ENCODE results near the gene GLI3.
A peak's percentile ranks its signal among the peaks of the same experiment; 100 is the strongest.

Gene GLI3

DNA sequence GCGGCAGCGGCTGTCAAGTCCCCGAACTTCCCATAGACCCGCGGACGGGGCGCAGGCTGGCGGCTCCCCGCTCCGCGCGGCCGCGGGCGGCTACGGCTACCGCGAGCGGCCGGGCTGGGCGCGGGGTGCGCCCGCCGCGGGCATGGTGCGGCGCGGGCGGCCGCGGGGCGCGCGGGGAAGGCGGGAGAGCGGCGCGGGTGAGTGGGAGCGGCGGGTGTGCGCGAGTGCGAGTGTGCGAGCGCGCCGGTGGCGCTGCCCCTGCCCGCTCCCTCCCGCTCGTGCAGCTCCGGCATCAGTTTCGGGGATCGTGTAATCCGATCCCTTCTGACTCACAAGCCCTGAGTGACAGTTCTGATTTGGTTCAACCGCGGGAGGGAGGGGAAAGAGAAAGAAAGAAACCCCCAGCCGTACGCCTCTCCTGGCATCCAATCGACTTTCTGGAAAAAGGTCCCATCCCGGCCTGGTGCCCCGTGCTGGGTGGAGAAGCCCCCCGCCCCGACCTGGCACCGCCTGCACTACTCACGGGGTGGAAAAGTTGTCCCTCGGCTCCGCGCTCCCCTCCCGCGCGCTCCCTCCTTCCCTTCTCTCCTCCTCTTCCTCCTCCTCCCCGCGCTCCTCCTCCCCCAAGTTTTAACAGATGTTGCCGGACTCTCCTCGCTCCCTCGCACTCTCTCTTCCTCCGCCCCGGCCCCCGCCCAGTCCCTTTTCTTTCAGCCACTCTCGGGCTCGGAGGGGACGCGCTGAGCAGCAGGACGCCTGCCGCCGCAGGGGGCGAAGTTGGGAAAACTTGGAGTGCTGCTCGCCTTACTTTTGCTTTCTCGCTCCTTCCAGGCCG, at the start of gene GLI3:
Gene GLI3 (minus strand): TSS at position 234 of the 835 bp plus-strand sequence. CDS start 13,956 bp downstream, outside the sequence.
- DNase-seq (ENCODE audit: low read depth, low spot score), result peak; percentile 86

DNA sequence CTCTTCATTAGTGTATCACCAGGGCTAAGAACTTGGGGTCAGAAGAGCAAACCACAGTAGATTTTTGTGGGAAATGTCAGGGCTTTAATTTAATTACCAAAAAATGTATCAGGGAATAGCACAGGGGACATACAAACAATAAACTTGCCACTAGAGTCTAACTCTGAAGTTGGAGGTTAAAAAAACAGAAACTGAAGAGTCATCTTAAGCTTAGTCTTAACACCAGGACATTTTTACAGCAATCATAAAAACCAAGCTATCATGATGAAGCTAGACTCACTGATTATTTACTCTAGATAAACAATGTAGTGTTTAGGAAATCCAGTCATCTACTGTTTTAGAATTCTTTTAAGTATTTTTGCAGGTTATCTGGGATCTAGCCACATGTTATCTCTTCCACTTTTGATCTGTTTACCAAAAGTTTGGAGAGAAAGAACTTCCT, 48.4 kb upstream of the GLI3 start:
- no peak for DNase-seq (ENCODE audit: low read depth, low spot score)

DNA sequence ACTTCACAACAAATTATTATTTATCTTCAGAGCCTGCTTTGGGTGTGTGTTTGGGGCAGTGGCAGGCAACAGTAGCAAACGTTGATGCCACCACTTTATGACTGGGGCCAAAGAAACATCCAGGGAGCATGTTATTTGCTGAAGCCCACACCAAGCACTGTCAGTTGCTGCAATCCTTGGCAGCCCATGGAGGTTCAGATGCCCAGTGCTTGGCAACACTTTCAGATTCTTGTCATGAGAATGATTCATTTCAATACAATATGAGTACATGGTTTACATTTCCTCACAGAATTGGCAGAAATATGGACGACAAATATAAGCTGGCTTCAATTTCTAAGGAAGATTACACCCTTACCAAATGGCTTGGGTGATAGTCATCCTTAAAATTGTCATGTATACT, 46.5 kb upstream of the GLI3 start:
- no peak for DNase-seq (ENCODE audit: low read depth, low spot score)

DNA sequence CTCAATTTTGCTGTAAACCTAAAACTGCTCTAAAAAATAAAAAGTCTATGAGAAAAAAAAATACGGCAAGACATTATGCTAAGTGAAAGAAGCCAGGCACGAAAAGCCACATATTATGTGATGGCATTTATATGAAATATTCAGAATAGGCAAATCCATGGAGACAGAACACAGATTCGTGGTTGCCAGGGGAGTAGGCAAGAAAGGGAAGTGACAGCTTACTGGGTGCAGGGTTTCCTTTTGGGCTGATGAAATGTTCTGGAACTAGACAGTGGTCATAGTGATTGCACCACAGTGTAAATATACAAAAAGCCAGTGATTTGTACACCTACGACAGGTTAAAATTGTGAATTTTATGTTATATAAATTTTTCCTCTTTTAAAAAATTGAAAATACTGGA, 41.3 kb upstream of the GLI3 start:
- no peak for DNase-seq (ENCODE audit: low read depth, low spot score)

DNA sequence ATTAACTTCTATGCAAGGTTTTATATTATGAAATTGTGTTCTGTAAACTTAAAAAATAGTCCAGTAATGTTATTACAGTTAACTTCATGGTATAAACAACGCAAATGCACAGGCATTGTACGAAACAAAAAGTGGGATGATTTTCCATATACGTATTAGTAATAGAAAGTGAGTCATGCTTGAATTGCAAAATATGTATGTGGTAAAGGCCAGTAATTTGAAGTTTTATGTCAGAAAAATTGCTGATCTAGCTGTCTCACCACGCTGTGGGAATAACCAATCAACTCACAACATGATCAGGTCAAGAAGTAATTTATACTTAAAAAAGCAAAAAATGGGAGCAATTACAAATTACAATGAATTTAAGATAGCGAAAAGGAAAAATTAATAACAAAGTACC, 37.0 kb upstream of the GLI3 start:
- DNase-seq (ENCODE audit: low read depth, low spot score), result no peak

DNA sequence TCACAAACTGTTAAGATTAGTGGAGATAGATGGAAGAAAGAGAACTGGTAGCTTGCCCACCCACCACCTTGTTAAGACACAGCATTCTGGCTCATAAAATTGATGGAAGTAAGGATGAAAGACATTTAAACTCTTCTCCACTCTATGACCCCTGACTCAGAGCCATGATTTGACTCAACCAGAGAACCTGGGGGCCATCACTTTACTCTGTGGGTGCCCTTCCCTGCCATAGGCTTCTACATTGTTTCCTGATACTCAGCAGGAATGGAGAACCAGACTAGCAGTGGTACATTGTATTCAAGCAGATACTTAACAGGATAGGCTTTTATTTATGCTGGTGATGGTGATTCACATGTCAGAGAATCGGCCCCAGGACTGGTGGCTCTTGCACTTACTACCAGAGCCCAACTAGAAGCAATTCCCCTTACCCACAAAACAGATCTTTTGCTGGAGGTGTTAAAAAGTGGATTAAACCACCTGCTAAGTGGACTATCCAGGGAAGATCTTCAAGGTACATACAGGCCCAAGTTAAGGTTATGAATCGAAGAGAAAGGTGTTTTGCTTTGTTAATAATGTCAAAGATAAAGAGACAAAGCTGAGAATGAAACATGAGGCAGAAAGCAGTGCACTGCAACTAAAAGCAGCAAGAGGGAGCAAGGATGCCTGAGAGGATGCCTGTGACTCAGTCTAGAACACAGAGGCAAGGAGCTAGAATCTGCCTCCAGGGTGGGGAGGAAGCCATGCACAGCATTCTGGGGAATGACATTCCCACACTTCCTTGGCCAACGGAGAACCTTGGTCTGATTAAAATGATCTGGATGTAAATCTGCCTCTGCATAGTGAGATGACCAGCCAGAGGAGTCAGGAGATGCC, 36.0 kb upstream of the GLI3 start:
- no peak for DNase-seq (ENCODE audit: low read depth, low spot score)

DNA sequence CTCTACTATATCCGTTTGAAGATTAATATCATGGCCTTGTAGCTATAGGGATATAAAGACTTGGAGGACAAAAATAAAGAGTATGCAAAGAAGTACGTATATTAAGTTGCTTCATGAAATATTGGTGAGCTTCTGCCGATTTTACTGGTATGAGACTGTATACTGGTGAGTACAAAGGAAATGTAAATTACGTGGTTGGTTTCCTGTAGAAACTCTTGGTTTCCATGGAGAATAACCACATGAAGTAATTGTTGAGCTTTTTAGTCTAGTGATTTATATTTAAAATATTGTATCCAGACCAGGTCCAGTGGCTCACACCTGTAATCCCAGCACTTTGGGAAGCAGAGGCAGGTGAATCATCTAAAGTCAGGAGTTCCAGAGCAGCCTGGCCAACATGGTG, 32.2 kb upstream of the GLI3 start:
- DNase-seq (ENCODE audit: low read depth, low spot score), result no peak

DNA sequence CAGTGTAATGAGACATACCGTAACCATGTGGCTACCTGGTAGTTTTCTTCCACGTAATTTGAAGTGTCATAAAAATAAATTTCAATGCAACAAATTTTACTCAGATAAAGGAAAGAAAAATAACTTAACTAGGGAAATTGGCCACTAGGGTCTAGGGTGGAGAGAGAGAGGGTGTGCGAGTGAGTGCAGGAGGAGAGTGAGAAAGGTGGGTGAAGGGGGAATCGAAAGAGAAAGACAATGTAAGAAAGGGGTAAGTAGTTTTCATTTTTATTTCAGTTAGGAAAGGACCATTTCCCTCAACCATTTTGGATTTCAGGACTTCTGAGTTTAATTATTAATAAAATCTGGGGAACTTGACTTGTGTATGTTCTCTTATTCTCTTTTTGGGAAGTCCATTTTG, 27.7 kb upstream of the GLI3 start:
- no peak for DNase-seq (ENCODE audit: low read depth, low spot score)

DNA sequence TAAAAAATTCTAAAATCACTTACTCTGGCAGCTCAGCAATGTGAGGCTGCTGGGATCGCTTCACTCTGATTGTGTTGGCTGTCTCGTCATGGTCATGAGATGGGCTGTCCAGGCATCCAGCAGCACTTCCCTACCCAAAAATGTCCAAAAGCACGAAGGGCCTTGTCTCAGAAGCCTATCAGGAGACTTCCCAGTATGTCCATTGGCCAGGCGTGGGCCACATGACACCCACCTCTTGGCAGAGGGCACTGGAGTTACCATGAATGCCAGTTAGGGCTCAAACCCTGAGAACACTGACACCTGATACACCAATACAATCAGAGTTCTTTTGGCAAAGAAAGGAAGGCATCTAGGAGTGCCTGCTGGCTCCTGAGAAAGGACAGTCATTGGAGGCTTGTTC, 27.0 kb upstream of the GLI3 start:
- no peak for DNase-seq (ENCODE audit: low read depth, low spot score)

DNA sequence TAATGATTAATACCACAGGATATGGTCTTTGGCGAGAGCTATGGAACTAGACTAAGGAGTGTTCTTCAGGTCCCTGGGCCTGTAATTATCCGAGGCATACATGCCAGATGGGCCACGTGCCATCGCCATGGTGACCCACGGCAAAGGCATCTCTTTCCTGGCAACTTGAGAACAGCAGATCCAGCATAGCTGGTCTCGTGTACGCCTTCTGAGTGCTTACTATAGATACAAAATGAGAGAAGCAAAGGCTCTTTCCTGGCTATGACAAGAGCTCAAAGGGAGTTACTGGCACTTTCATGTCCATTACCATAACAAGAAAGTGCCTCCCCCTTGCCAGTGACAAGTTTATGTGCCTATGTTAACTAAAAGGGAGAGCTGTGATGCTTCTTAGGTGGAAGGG, 26.0 kb upstream of the GLI3 start:
- no peak for DNase-seq (ENCODE audit: low read depth, low spot score)

DNA sequence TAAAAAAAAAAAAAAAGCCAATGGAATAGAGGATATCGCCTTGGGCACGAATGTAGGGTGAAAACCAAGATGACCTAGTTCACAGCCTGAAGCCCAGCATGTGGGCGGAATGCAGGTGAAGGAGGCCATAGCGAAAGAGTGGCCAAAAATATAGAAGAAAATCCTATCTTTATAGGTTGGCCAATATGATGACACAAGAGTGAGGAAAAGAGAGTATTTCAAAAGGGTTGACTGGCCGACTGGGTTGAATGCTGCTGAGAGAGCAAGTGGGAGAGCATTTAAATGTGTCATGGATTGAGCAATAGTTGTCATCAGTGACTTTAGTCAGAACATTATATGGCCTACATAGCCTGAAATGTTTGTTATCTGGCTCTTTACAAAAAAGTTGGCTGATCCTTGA, 17.2 kb upstream of the GLI3 start:
- no peak for DNase-seq (ENCODE audit: low read depth, low spot score)

DNA sequence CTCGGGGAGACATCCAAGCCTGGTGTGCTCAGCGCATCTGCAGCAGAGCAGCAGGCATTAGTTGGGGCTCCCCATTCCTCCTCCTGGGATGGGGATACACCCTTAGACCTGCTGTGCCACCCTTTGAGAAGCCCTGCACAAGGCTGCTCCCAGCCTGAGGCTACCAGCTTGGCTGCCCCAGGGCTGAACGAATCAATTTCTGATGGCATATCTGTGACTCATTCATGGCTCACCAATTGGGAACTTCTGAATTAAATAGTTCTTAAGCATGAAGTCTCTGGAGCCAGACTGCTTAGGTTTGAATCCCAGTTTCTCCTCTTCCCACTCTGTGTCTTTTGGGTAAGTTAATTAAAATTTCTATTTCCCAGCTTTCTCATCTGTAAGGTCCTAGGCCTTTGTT, 16.3 kb upstream of the GLI3 start:
- no peak for DNase-seq (ENCODE audit: low read depth, low spot score)

DNA sequence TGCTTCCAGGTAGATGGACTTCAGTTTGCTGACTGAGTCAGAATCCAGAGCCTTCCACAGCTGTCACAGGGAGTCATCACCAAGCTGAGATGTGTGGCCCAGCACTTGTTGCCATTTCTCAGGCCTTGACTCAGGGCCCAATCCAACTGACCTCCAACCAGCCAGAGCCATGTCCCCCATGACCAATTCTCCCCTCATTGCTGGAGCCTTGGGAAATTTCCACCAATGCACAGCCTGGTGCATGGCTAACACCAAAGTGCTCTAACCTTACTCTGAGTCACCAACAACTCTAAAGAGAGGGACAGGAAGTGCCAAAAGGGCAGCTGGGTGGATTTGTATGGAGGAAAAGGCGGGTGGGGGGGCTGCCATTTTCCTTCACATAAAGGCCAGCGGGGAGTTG, 13.4 kb upstream of the GLI3 start:
- DNase-seq (ENCODE audit: low read depth, low spot score), result no peak

DNA sequence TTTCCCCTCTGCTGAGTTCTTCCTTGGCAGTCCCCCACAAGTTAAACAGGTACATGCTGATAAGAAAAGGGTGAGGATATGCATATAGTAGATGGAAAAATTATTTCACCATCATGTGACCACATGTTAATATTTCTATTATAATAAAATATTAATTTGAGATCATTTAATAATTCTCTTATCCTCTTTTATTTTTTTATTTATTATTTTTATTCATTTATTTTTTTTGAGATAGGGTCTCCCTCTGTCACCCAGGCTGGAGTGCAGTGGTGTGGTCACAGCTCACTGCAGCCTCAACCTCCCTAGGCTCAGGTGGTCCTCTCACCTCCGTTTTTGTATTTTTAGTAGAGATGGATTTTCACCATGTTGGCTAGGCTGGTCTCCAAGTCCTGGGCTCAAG, 11.6 kb upstream of the GLI3 start:
- no peak for DNase-seq (ENCODE audit: low read depth, low spot score)

DNA sequence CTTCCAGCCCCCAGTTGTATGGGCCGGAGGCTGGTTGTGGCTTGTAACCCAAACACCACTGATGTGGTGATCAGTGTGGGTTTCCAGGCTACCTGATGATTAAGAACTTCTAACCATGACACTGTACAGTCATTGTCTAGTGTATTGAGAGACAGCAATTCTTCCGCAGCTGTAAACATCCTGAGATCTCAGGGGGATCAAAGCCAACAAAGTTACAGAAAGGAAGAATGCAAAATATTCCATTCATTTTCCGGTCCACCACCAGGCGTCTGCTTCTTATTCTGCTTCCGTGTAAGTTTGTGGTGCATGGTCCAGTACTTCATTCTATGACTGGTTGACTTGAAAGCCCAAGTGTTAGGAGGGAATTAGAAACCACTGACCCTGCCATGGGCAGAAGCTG, 10.3 kb upstream of the GLI3 start:
- no peak for DNase-seq (ENCODE audit: low read depth, low spot score)

DNA sequence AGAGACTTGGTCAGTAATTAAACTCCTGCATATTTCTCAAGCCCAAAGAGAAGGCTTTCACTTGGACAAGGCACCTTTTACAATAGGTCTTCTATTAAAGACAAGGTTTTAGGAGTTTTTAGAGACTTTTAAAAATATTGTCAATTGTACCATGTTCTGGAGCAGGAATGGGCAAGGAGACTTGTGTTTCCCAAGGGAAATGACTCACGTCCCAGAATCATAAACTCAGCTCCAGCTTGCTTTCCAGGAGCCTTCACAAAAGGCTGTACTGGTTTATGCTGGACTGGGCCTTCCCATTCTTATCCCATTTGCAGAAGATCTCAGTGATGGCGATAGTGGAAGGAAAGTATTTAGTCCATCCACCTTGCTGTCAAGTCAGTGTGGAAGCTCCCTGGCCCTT, 7.8 kb upstream of the GLI3 start:
- DNase-seq (ENCODE audit: low read depth, low spot score), result no peak

DNA sequence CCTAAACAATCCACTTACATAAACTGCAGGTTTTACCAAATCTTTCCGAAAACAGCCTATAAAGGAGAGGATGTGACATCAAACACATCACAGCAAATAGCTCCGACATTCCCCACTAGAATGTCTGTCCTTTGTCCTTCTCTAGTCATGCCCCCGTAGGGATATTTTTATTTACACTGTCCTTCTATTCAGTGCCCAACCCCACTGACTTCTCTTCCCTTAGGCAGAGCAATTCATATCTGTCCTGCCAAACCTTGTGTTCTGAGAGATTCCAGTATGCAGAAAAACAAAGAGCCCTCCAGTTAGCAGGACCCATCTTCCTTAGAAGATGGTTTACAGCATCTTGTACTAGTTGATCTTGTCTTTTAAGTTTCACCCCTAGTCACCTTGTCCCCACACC, 5.4 kb upstream of the GLI3 start:
- no peak for DNase-seq (ENCODE audit: low read depth, low spot score)

DNA sequence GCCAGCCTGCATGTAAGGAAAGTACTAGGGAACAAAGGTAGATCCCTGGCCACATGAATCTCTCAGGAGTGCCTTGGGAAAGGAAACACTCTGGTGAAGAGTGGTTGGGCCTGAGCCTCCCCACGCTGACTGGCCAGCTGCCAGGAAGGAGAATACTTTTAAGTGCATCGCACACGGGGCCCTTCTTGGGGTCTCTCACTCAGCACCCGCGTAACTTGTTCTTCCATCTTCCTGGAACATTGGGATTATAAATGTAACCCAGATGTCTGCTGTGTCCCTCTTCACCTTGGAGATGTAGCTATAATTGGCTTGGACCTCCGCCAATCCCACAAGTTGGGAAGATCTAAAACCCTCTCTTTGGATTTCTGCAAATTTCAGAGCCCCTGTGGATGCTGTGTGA, 4.4 kb upstream of the GLI3 start:
- no peak for DNase-seq (ENCODE audit: low read depth, low spot score)

DNA sequence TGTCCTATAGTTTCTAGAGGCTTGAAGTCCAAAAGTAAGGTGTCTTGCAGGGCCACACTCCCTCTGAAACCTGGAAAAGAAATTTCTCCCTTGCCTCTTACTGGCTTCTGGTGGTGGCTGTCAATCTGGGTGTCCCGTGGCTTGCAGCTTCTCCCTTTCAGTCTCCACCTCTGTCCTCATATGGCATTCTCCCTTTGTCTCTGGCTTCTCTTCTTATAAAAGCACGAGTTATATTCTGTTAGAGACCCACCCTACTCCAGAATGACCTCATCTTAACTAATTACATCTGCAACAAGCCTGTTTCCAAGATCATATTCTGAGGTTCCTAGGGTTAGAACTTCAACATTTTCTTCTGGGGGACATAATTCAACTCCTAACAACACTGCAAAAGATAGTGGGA, 3.4 kb upstream of the GLI3 start:
- DNase-seq (ENCODE audit: low read depth, low spot score), result no peak

DNA sequence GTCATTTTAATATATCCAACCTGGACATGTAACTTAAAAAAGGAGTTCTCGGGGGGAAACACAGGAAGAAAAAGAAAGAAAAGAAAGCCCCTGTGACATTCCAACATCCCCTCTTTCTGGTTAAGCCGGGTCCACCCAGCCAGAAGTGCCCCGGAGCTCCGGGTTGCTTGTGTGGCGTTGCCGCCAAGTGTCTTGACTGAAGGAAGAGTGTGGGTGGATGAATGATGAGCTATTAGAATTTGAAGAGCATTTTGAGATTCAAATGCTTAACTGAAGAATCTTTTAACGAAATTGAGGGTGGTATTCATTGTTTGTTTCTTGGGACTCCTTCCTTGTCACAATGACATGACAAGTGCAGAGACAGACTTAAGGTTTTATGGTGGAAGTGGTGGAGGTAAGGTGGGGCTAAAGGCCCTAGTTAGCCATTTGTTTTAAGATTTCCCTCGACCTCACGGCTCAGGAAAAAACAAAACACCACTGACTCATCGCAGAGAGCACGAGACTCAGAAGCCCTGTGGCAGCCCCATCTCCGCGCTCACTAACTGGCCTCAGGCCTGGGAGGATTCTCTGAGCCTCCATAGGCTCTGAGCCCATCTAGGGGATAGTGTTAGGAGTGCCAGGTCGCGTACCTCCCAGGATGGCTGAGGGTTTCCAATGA, 1.8 kb upstream of the GLI3 start:
- no peak for DNase-seq (ENCODE audit: low read depth, low spot score)

DNA sequence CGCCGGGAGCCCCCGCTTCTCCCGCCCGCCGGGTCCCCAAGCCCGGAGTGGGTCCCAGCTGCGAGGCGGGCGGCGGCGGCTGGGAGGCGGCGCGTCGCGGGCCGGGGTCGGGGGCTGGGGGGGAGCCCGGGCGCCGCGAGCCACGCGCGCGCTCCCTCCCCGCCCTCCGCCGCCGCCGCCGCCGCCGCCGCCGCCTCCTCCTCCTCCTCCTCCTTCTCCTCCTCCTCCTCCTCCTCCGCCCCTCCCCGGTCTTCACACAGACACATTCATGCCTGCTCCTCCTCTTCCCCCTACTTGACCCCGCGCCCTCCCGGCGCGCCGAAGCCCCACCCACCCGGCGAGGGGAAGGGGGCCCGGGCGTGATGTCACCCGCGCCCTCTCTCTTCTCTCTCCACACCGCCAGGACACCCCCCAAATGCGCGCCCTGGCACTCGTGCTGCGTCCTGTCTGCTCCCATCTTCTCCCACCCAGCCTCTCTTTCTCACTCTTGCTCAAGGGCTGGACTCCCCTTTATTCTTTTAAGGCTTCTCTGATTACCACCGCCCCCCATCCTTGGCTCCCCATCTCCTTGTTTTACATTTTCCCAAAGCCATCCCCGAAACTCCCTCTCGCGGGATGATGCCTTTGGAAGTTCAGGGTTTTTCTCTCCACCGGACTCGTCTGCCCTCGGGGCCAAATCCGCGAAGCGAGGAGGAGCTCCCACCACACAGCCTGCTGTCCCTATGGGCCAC, 967 bp upstream of the GLI3 start:
- no peak for DNase-seq (ENCODE audit: low read depth, low spot score)

Data from smooth muscle cell of the brain vasculature (primary cell).